Right lung (tissue), 5 donors: ENCODE data around the gene MOSPD3. TPM values are rescaled to one million over a fixed set of nuclear protein-coding genes. Genes with fewer than 3 reads are reported as not detected.
A peak's percentile ranks its signal among the peaks of the same experiment; 100 is the strongest.

Experiments used
- DNase-seq, 2 donors: peaks; one replicate each; pipeline ENCODE4 v3.0.0-alpha.2; 2013
- polyA plus RNA-seq, 5 donors: library from polyadenylated mRNA; unstranded; fragments of 120-200 nt; gene quantifications; one replicate each; pipeline versions ENCODE4 v1.2.1 to v1.2.3, GENCODE V29; 2013; ENCODE audit warnings: inconsistent platforms in 1 of 5, low replicate concordance in 1 of 5; ENCODE audit not compliant: insufficient read length in 5 of 5, insufficient read depth in 1 of 5

The MOSPD3 gene
- polyA plus RNA-seq, 5 donors, result 25.3 to 40.0 (median 30.8) TPM

DNA sequence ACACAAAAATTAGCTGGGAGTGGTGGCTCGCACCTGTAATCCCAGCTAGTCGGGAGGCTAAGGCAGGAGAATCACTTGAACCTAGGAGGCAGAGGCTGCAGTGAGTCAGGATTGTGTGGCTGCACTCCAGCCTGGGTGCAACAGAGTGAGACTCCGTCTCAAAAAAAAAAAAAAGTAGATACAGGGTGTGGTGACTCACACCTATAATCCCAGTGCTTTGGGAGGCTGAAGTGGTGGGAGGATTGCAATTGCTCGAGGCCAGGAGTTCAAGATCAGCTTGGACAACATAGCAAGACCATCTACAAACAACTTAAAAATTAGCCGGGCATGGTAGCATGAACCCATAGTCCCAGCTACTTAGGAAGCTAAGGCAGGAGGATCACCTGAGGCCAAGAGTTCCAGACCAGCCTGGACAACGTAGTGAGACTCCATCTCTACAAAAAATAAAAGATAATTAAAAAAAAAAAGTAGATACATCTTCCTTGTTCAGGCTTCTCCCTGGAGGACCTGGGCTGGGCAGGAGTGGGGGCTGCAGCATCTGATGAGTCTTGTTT is 2.0 kb downstream of the MOSPD3 start:
- no peak for DNase-seq

DNA sequence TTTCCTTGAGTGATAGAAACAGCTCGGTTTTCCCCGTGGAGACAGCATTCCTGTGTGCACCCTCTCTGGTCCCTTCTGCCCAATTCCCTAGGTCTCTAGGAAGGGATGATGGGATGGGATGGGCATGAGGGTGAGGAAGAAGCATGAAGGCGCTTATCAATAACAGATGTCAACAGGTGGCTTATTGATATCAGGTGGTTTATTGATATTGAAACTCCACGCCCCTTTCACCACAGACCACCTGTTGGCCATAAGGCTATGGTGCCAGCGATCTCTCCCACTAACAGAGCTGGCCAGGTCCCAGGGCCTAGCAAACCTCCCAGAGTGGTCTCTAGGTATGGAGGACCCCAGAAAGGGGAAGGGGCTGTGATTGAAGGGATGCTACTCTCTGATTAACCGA is 7.9 kb downstream of the MOSPD3 start:
- no peak for DNase-seq

DNA sequence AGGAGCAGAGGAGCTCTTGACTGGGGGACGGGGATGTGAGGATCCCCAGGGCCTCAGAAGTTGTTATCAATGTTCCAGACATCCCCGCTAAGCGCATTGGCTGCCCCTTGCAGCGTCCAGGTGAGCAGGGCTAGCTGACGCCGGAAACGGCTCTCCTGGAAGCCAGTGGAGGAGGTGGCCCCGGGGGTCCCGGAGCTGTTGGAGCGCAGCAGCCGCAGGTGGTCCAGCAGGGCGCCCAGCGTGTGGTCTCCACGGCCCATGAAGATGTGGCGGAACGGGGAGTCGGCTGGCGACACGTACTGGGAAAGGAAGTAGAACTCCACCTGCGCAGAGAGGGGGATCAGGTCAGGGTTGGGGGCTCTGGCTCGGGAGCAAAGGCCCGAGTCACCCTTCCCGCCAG is 8.5 kb downstream of the MOSPD3 start:
- no peak for DNase-seq

DNA sequence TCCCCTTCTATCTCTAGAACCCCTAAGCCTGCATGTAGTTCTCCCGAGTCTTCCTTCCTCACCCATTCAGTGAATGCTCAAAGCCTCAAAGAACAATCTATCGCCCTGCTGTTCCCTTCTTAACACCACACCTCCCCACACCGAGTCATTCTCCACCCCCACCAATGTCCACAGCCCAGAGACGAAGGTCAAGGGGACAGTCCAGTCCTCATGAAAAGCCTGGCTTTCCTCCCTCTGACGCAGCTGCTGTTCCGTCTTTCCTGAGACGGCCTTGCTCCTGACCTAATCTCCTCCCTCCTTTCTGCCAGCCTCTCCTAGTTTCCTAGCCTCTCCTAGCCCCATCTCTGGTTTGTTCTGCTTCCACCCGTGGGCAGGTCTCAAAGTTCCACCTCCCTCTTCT is 9.2 kb downstream of the MOSPD3 start:
- no peak for DNase-seq

DNA sequence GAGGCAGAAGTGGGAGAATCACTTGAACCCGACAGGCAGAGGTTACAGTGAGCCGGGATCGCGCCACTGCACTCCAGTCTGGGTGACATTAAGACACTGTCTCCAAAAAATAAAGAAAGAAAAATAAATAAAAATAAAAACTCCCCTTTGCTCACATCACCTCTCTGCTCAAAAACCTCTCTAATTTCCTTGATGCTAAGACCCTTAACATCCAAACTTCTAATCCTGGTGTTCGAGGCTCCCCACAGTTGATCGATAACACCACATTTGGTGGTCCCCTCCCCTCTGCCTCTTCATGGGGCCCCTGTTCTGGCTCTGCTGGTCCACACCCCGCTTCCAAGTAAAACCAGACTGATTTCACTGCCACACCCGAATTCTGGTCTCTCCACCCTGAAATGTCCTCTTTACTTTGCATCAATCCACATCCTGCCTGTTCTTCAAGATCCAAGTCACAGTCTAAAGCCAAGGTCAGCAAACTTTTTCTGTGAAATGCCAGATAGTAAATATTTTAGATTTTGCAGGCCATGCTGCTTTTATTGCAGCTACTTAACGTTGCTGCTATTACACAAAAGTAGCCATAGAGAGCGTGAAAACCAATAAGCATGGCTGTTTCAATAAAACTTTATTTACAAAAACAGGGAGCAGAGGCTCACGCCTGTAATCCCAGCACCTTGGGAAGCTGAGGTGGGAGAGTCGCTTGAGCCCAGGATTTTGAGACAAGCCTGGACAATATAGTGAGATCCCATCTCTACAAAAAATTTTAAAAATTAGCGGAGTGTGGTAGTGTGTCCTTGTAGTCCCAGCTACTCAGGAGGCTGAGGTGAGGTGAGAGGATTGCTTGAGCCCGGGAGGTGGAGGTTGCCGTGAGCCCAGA is 11.8 kb downstream of the MOSPD3 start:
- no peak for DNase-seq

DNA sequence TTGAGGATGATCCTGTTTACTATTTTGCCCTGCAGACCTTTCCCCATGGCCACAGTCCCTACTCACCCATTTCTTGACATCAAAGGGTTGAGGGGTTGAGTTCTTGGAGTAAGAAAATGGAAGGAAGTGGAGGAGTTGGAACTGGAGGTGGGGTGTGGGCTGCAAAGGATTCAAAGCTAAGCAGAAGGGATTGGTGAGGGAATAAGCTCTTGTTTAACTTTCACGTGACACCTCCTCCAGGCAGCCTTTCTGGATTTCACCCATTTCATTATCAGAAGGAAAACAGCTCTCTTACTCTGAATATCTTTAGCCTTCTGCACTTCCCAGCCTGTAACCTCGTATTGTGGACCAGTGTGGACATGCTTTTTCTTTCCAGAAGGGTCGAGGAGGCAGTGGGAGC is 13.7 kb downstream of the MOSPD3 start:
- DNase-seq, result no peak

DNA sequence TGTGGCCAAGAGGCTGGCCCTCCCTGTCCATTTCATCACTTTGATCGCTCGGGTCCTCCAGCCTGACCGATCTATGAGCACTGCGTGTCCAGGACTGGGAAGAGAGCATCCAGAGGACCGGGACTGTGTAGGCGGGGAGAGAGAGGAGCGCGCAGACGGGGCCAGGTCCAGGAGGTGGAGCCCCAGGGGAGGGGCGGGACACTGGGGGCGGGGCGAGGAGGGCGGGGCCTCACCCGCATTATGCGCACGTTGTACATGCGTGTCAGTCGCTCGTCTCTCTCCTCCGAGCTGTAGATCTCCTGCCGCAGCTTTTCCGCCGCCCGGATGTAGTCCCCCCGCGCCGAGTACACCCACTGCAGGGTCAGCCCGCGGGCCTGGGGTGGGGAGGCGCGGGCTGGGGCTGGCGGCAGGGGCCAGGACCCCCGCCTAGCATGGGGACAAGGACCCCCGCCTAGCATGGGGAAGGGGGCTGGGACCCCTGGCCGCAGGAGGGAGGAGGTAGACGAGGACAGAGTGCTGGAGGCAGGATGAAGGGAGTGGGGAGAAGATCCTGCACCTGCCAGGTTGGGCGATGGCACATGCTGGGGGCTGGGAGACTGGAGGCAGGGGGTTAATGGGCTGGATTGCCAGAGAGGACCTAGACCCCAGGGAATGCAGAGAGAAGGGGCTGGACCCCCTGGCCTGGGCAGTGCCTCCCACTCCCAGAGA is 14.3 kb downstream of the MOSPD3 start:
- DNase-seq, result peak; percentile 66 to 70

DNA sequence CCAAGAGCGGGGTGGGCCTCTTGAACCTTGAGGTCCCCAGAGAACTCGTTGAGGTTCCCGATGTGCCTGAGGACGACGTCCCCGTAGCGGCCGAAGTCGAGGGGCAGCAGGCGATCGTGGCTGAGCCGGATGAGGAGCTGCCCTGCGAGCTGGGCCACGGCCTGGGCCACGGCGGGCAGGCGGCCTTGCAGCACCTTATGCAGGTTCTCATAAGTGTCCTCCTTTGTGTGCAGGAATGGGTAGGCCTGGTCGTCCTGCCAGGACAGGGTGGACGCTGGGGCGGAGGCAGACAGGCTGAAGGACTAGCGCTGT is 14.9 kb downstream of the MOSPD3 start:
- no peak for DNase-seq

DNA sequence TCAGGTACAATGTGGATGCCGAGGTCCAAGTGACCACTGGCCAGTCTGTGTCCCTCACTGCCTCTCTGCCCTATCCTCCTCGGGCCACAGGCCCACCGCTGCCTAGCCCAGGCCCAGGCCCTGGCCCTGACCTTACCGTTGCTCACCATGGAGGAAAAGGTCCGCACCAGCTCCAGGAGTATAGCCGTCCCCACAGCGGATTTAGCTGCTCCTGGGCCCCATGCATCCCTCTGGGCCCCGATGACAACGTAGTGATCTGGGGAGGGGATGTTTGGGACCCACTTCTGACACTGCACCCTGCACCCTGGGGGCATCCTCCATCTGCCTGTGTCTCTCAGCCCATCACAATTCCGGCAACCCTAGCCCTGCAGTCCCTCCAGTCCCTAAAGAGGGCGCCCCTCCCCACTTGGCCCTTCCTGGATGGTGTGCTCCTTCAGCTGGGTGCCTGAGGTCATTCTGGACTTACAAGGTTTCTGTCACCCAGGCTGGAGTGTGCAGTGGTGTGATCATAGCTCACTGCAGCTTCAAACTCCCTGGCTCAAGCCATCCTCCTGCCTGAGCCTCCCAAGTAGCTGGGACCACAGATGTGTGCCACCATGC is 16.9 kb downstream of the MOSPD3 start:
- DNase-seq, result no peak

DNA sequence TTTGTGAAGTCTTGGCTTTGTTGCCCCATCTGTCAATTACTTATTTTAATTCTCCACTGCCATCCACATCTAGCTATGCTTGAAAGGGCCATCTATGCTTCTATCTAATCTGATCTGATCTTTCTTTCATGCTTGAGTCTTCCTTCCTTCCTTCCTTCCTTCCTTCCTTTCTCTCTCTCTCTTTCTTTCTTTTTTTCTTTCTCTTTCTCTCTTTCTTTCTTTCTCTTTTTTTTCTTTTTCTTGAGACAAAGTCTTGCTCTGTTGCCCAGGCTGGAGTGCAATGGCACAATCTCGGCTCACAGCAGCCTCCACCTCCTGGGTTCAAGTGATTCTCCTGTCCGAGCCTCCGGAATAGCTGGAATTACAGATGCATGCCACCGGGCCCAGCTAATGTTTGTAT is 17.7 kb downstream of the MOSPD3 start:
- no peak for DNase-seq

DNA sequence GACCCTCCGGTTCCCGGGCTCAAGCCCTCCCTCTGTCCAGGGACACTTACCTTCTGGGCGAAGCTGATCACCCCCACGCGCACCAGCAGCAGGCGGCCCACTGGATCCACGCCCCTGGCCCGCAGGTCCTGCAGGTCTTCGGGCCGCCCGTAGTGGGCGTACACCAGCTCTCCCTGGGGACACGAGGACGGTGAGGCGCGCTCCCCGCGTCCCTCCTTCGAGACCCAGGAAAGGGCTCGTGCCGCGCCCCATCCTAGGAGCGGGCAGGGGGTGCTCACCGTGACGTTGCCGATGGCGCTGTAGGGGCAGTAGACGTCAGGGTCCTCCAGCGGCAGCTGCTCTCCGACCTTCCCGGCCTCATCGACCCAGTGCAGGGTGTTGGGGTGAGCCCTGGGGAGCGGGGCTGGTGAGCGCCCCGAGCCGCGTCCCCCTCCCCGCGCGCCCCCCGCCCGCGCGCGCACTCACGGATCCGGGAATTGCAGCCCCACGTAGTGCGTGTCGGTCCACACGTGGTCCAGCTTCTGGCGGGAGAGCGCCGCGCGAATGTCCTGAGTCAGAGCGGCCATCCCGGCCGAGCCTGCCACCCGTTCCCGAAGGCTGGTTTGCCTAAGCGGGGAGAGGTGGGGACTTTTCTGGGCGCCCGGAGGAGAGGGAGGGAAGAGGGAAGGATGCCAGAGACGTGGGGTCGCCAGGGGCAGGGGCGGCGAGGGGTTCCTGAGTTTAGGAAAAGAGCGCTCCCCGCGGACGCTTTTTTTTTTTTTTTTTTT is 20.8 kb downstream of the MOSPD3 start:
- no peak for DNase-seq

DNA sequence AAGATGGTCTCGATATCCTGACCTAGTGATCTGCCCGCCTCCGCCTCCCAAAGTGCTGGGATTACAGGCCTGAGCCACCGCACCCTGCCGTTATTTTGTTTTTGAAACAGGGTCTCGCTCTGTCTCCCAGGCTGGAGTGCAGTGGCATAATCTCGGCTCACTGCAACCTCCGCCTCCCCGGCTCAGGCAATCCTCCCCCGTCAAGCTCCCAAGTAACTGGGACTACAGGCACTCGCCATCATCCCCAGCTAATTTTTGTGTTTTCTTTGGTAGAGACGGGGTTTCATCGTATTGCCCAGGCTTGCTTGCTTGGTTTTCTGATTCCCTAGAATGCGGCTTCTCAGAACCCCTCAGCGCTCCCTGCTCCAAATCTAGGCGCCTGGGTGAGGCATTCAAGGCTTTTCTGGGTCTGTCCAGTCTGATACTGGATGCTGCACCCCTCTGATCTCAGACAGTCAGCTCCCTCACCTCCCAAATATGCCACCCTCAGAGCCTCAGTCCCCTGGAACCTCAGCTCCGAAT is 27.7 kb downstream of the MOSPD3 start:
- DNase-seq, result no peak

DNA sequence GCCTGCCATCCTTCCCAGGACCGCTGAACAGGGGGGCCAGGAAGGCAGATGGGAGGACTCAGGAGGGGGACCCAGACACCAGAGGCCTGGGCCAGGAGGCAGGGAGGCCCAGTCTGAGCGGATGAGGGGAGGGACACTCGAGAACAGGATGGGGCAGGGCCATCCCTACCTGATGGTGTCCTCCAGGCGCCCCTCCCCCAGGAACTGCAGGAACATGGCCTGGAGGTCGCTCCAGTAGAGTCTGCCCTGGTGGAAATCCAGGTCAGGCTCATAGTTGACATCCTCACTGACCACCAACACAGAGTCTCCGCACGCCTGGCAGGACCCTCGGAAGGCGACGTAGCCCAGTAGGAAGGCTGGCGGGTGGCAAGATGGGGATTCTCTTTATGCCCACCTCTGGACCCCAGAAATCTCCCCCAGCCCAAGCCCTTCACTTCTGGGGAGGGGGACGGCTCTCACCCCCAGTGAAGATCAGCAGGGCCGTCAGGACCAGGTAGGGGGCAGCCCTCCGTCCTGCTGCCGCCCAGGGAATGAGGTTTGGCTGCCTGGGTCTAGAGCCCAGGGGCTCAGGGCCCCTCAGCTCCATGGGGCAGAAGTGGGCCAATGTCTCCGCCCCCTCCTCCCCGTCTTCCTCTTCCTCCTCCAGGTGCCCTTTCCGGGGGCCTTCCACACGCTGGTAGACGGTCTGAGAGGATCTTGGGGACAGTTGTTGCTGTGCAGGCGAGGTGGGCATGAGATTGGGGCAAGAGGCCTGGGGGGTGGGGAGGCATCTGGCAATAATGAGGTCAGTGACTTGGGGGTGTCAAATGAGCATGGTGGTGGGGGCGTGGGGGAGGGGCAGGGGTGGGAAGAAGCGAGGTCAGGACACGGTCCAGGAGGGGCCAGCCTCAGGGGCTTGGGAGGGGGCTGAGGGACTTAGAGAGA is 28.4 kb downstream of the MOSPD3 start:
- DNase-seq, result no peak

DNA sequence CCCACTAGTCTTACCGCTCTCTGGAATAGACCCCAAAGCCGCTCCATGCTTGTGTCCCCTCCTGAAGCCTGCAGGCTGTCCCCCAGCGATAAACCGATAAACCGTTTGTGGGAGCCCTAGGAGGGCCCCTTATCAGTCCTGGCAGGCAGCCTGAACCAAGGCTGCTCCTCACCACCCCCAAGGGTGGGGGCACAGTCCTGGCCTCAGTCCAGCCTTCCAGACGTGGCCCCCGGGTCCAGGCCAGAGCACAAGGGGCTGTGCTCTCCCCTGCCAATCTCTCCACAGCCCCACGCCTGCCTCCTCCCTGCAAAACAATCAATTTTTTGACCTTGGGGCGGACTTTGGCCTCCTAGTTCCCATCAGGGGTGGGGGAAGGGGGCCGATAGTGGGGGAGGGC is 29.1 kb downstream of the MOSPD3 start, which contains the start of gene TFR2:
TFR2 (minus strand) TSS at position 90 of the 397 bp plus-strand sequence; CDS start at position 47, 43 bp downstream.
- no peak for DNase-seq

DNA sequence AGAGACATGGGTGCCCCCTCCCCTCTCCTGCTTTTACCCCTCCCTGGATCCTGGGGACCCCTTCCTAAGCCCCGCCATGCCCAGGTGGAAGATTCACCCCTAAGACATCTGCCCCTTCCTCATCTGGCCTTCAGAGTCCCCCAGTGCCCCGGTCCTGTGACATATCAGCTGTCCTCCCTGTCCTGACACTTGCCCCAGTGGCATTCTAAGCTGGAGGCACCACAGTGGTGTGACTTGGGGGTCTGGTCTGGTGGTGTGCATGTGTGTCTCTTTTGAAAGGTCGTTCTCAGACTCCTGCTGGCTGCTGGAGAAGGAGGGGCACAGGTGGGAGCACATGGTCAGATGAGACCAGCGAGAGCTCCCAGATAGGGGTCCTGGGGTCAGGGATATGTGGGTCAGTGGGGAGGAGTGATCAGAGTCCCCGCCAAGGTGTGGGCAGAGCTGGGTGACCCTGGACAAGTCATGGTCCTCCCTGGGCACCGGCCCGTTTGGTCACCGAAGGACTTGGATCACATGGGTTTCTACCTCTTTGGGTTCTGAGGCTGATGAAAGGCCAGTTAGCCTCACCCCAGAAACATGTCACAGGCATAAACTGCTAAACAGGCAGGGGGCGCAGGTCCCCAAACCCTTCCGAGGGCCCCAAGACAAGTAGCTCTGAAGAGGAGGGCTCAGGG is 29.7 kb downstream of the MOSPD3 start:
- DNase-seq, result no peak

DNA sequence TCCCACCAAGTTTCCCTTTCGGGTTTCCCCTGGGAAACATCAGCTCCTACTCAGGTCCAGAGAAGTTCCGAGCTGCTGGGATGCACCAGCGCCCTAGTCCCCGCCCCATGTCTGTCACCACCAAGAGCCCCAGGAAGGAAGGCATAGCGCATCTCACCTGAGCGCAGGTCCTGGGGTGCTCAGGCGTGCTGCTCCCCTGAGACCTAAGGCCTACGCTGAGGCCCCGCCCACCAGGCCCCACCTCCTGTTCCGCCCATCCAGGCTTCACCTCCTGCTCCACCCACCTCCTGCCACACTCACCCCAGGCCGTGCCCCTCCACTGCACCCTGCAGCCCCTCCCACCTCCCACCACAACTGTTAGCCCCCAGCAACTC is 30.2 kb downstream of the MOSPD3 start:
- no peak for DNase-seq

DNA sequence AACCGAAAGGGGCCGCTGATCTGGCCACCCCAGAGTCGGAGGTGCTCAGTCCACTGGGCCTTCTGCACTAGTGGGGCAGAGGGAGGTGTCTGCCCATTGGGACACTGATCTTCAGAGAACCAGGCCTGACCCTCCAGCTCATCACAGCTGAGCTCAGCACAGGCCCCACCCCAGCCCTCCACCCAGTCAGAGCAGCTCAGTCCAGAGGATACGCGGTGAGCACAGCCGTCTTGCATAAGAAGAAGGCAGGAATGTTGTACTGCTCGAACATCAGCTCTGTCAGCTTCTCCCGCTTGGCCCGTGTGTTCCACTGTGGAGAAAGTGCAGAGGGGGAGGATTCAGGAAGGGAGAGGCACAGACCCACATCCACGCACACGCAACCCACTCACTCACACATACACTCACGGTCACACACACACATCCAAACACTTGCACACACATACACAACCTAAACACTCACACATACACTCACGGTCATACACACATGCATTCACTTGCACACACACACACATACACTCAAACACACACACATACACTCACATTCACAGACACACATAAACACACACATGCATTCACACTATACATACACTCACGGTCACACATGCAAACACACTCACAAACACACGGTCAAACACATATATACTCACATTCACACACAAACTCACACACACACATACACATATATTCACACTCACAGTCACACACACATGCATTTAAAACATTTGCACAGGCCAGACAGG is 37.7 kb downstream of the MOSPD3 start:
- DNase-seq, result no peak

DNA sequence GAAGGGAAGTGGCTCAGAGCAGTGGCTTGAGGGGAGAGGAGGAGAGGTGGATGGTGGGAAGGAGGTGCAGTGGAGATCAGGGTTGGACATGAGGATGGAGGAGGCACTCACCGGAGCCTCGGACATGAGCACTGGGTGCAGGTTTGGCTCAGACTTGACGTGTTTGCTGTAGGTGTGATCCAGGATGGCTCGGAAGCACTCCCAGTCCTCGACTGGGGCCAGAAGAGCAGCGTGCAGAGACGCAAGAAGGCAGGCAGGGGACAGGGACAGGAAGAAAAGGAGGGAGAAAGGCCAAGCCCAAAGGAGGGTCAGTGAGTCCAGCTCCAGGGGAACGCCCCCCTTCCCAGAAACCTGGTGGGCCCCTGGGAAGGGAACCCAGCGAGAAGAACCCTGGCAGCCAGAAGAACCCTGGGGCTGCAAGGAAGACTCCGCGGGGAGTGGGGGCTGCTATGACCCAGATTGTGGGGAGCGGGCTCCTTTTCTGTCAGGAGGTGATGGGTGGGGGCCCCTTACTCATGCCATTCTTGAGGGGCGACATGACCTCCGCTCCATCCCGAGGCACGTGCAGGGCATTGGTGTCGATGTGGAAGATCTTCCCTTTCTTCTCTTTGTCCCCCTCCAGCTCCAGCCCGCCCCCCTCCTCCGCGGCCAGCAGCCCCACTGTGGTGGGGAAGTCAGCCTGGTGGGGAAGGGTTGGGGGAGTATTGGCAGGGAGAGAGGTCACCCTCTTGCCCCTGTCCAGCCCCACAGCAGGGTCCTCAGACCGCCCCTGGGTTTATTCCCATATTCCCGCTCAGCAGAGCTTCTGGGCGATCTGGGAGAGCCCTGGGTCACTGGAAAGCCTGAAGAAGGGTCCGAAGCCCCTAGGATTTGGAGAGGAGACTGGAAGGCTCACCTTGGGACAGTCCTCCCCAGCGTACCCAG is 42.8 kb downstream of the MOSPD3 start:
- DNase-seq, result no peak
